Measurements from ENCODE around the gene LY6G5B.

LY6G5B gene, protein sequence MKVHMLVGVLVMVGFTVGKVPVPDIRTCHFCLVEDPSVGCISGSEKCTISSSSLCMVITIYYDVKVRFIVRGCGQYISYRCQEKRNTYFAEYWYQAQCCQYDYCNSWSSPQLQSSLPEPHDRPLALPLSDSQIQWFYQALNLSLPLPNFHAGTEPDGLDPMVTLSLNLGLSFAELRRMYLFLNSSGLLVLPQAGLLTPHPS

DNA sequence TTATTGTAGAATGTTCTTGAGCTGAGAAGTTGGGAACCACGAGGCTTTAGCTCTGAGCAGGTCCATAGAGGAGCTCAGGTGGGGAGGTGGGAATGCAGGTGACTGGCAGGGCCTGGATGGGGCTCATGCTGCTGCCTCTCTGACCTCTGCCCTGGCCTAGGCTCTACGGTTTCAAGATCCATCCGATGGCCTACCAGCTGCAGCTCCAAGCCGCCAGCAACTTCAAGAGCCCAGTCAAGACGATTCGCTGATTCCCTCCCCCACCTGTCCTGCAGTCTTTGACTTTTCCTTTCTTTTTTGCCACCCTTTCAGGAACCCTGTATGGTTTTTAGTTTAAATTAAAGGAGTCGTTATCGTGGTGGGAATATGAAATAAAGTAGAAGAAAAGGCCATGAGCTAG is at the start of gene LY6G5B:
LY6G5B (plus strand) TSS at position 301 of the 400 bp plus-strand sequence. CDS start 975 bp downstream, outside the sequence.
- no peak for DNase-seq (ENCODE audit: low read depth in 3 of 3, low spot score in 1 of 3)

DNA sequence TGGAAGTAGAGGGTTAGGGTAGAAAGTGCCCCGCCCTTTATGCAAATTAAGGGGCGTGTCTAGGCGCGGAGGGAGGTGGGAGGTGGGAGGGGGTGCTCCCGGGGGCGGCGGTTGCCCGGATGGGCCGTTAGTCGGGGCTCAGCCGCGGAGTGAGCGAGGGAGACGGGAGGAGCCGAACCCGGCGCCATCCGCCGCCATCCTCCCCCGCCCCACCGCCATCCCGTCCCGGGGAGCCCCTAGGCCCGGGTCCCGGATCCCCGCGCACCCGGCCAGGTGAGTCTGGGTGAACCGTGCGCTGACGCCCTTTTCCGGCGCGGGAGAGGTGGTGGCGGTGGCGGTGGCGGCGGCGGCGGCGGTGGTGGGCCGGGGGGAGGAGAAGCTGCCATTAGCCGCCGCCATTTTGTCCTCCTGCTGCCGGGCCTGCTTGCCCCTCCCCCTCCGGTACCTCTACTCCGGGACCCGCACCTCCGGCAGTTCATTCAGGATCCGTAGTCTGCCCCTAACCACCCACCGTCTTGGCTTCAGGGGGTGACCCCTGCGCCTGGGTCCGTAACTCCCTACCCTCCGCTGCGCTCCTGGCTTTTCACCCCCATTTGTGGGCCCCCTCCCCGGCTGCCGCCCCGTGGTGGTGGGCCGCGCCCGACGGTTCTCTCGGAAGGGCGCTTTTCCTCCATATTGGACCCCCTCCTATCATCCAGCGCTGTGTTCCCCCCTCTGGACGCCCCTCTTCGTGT is 49.0 kb upstream of the LY6G5B start, which contains the start of gene PRRC2A:
PRRC2A (plus strand) TSS at position 130 of the 734 bp plus-strand sequence. CDS start 2,075 bp downstream, outside the sequence.
- DNase-seq (ENCODE audit: low read depth in 3 of 3, low spot score in 1 of 3) = peak in 2 of 3 donors; percentile 91 to 93

DNA sequence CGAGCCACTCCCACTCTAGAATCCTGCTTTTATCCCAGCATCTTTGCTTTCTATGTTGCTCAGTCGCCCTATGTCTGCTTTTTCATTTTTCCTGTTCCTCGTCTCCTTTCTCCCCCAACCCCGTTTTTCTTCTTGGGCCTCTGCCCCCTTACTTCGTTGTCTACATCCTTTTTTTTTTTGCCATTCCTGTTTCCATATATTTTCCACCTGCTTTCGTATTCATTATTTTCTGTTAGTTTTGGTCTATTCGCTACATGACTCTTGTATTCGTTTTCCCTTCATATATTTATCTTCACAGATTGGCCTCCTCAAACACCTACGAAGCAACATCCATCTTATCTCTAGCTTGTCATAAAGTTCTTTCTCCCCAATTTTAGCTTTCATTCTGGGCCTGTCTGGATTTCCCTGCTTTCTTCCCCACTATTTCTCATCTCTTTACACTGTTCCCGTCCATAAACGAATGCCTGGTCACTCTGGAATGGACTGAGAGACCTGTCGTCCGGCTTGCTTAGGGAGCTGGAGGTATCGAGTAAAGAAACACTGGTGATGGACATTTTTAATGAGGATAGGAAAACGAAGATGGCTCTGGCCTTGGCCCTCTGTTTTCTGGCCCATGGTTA is 48.3 kb upstream of the LY6G5B start:
- no peak for DNase-seq (ENCODE audit: low read depth in 3 of 3, low spot score in 1 of 3)

GRCh38 chr6:31621991-31622390 is 47.8 kb upstream of the LY6G5B start:
- no peak for DNase-seq (ENCODE audit: low read depth in 3 of 3, low spot score in 1 of 3)

DNA sequence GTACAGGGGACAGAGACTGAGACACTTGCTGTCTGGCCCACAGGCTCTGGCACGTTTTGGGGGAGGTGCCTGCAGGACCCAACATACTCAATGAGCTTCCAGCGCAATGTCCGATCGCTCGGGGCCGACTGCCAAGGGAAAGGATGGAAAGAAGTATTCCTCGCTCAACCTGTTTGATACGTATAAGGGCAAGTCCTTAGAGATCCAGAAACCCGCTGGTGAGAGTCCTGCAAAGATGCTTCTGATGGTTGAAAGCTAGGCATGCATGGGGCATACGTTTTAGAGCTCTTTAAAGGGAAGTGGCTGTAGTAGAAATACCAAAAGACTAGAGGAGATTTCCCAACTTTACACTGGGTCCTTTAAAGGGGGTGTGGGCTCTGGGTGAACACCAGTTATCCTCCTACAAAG is 47.1 kb upstream of the LY6G5B start:
- no peak for DNase-seq (ENCODE audit: low read depth in 3 of 3, low spot score in 1 of 3)

GRCh38 chr6:31624070-31624469 is 45.7 kb upstream of the LY6G5B start:
- DNase-seq (ENCODE audit: low read depth in 3 of 3, low spot score in 1 of 3) = no peak

- no peak for DNase-seq (ENCODE audit: low read depth in 3 of 3, low spot score in 1 of 3)
Observed at GRCh38 chr6:31626952-31627351, 42.8 kb upstream of the LY6G5B start.

DNA sequence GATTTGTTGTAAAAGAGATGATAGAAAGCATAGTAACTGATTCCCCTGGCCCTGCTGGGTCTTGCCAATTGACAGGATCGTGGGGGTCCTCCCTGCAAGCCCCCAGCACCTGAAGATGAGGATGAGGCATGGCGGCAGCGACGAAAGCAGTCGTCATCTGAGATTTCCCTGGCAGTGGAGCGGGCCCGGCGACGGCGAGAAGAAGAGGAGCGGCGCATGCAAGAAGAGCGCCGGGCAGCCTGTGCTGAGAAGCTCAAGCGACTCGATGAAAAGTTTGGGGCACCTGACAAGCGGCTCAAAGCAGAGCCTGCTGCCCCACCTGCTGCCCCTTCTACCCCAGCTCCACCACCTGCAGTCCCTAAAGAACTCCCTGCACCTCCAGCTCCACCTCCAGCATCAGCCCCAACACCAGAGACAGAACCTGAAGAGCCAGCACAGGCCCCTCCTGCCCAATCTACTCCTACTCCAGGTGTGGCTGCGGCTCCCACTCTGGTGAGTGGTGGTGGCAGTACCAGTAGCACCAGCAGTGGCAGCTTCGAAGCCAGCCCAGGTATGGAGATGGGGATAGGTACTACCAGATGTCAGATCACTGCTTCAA is 42.0 kb upstream of the LY6G5B start:
- DNase-seq (ENCODE audit: low read depth in 3 of 3, low spot score in 1 of 3) = no peak

DNA sequence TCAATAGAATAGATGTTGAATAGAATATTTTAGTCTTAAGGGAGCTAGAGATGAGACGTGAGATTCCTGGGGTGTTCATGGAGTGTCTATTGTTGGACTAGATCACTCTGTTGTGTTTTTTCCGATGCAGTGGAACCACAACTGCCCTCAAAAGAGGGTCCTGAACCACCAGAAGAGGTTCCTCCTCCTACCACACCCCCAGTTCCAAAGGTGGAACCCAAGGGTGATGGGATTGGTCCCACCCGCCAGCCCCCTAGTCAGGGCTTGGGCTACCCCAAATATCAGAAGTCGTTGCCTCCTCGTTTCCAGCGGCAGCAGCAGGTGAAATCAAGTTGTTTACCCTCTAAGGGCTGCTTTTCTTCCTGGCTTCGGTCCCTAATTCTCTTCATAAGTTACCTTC is 40.8 kb upstream of the LY6G5B start:
- DNase-seq (ENCODE audit: low read depth in 3 of 3, low spot score in 1 of 3) = no peak

DNA sequence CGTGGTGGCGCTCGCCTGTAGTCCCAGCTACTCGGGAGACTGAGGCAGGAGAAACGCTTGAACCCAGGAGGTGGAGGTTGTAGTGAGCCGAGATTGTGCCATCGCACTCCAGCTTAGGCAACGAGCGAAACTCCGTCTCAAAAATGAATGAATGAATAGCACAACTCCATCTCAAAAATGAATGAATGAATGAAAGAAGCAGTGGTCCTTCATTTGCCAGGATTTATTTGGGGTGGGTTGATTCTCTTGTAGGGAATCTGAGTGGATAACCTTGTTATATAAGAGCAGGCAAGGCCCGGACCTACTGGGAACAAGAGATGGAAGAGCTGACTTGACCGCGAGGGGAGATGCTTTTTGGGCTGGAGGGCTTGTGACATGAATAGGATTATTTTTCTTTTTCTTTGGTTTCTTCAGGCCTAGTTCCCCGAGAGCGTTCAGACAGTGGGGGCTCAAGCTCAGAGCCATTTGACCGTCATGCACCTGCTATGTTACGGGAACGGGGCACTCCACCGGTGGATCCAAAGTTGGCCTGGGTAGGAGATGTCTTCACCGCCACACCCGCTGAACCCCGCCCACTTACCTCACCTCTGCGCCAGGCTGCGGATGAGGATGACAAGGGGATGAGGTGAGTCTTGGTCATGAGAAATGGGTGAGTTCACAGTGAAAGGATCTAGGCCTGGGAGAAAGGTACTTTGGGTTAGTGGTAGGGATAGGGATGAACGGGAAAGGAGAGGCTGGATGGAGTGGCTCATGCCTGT is 39.4 kb upstream of the LY6G5B start:
- DNase-seq (ENCODE audit: low read depth in 3 of 3, low spot score in 1 of 3) = no peak

- no peak for DNase-seq (ENCODE audit: low read depth in 3 of 3, low spot score in 1 of 3)
Observed at GRCh38 chr6:31631209-31631608, 38.6 kb upstream of the LY6G5B start.

DNA sequence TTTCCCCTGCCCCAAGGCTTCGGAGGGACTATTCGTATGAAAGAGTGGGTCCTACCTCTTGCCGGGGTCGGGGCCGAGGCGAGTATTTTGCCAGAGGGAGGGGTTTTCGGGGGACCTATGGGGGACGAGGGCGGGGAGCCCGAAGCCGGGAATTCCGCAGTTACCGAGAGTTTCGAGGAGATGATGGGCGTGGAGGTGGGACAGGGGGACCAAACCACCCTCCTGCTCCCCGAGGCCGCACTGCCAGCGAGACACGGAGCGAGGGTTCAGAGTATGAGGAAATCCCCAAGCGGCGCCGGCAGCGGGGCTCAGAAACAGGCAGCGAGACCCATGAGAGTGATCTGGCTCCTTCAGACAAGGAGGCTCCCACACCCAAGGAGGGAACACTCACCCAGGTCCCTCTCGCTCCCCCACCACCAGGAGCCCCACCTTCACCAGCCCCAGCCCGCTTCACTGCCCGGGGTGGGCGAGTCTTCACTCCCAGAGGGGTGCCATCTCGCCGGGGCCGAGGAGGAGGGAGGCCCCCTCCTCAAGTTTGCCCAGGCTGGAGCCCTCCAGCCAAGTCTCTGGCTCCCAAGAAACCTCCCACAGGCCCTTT is 38.0 kb upstream of the LY6G5B start:
- DNase-seq (ENCODE audit: low read depth in 3 of 3, low spot score in 1 of 3) = no peak

DNA sequence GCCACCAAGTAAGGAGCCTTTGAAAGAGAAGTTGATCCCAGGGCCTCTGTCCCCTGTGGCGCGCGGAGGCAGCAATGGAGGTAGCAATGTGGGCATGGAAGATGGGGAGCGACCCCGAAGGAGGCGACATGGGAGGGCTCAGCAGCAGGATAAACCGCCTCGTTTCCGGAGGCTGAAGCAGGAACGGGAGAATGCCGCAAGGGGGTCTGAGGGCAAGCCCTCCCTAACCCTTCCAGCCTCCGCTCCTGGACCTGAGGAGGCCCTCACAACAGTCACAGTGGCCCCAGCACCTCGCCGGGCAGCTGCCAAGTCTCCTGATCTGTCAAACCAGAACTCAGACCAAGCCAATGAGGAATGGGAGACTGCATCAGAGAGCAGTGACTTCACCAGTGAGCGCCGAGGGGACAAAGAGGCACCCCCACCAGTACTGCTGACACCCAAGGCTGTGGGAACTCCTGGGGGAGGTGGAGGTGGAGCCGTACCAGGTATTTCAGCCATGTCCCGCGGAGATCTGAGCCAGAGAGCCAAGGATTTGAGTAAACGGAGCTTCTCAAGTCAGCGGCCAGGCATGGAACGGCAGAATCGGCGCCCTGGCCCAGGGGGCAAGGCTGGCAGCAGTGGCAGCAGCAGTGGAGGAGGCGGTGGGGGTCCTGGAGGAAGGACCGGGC is 37.4 kb upstream of the LY6G5B start:
- DNase-seq (ENCODE audit: low read depth in 3 of 3, low spot score in 1 of 3) = no peak

DNA sequence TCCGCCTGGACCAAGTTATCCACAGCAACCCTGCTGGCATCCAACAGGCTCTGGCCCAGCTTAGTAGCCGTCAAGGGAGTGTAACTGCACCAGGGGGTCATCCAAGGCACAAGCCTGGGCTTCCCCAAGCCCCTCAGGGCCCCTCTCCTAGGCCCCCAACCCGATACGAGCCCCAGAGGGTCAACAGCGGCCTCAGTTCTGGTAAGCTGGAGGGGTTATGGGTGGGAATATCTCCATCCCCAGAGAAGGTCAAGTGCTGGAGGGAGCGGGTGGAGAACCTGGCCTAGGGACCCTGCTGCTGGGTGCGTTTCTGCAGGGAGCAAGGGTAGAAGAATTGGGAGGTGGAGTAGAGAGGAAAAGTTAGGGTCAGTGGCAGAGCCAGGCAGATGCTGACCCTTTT is 36.3 kb upstream of the LY6G5B start:
- no peak for DNase-seq (ENCODE audit: low read depth in 3 of 3, low spot score in 1 of 3)

- no peak for DNase-seq (ENCODE audit: low read depth in 3 of 3, low spot score in 1 of 3)
Observed at GRCh38 chr6:31634131-31634530, 35.6 kb upstream of the LY6G5B start.

GRCh38 chr6:31634969-31635575 is 34.7 kb upstream of the LY6G5B start:
- no peak for DNase-seq (ENCODE audit: low read depth in 3 of 3, low spot score in 1 of 3)

- no peak for DNase-seq (ENCODE audit: low read depth in 3 of 3, low spot score in 1 of 3)
Observed at GRCh38 chr6:31636698-31637596, 32.8 kb upstream of the LY6G5B start.

DNA sequence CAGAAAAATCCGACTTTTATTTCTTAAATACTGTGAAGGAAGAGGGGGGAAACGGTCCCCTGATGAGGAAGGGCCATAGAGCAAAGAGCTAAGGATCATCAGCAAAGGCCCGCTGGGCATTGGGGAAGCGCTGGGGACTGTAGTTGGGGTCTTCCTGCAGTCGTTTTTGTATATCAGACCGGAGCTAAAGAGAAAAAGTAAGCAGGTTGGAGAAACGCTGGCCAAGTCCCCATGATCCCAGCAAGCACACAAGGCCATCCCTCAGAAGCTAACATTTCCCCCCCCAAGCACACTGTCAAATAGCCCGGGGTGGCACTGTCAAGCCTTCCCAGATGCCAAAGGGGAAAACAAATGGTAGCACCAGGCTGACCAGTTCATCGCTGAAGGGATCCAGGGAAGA is 30.7 kb upstream of the LY6G5B start:
- DNase-seq (ENCODE audit: low read depth in 3 of 3, low spot score in 1 of 3) = no peak

- no peak for DNase-seq (ENCODE audit: low read depth in 3 of 3, low spot score in 1 of 3)
Observed at GRCh38 chr6:31639449-31639861, 30.3 kb upstream of the LY6G5B start.
